Retinal pigment epithelial cell (primary cell): Measurements from ENCODE around the gene FAM13C.

Source experiments
- DNase-seq: peaks from one replicate; pipeline ENCODE4 v3.0.0-alpha.2; 2010; ENCODE audit warnings: low read depth
- H3K4me3 ChIP-seq: 2 replicates; pipeline ENCODE4 v1.5.1; 2011; ENCODE audit warnings: mild to moderate bottlenecking, low read length, control low read depth, moderate library complexity
- TF ChIP-seq, protein P1 (sequence below): conservative IDR thresholded peaks from 2 replicates; pipeline ENCODE4 v1.5.1; 2011; ENCODE audit warnings: low read depth, low read length, control low read depth, inconsistent platforms

Gene FAM13C

DNA sequence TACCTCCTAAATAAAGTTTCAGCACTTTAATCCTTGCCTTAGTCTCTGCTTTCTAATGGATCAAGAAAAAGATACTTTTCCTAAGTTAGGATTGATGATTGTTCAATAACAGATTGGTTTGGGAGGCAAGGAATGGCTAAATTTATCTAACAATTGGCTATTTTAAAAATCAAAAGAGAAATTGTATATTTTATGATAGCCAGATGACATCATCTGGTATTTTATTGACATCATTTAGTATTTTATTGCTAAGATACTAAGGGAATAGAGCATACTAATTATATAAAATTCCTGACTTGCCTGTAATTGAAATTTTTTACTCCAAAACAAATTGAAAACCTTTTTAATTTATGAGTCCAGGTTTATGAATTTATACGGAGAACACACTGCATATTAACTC lies 19.3 kb upstream of the FAM13C start:
- TF ChIP-seq, protein P1, sequence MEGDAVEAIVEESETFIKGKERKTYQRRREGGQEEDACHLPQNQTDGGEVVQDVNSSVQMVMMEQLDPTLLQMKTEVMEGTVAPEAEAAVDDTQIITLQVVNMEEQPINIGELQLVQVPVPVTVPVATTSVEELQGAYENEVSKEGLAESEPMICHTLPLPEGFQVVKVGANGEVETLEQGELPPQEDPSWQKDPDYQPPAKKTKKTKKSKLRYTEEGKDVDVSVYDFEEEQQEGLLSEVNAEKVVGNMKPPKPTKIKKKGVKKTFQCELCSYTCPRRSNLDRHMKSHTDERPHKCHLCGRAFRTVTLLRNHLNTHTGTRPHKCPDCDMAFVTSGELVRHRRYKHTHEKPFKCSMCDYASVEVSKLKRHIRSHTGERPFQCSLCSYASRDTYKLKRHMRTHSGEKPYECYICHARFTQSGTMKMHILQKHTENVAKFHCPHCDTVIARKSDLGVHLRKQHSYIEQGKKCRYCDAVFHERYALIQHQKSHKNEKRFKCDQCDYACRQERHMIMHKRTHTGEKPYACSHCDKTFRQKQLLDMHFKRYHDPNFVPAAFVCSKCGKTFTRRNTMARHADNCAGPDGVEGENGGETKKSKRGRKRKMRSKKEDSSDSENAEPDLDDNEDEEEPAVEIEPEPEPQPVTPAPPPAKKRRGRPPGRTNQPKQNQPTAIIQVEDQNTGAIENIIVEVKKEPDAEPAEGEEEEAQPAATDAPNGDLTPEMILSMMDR, result no peak

GRCh38 chr10:59376846-59377245 lies 14.5 kb upstream of the FAM13C start:
- no peak overlapping the region for H3K4me3 ChIP-seq
- DNase-seq, result peak; percentile 87
- TF ChIP-seq, protein P1, result no peak

More for the DNA sequence above, 19.3 kb upstream of the FAM13C start:
- no peak overlapping the region for H3K4me3 ChIP-seq
- DNase-seq, result no peak

DNA sequence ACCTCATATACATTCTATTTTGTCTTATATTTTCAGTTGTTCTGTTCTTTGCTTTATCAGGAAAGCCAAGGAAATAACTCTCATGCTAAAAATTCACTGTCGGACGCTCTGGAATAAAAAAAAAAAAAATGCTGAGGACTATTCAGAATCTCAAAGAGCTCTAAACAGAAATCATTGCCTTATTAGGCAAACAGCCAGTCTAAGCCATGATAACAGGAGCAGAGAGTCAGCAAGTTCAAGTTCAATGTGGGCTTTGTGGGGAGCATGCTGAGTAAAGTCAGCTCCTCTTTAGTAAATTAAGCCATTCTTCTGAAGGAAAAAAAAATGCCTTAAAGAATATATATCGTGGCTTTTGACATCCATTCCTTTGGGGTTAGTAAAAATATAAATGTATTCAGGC lies 13.6 kb upstream of the FAM13C start:
- DNase-seq, result no peak
- TF ChIP-seq, protein P1, result no peak
- no peak overlapping the region for H3K4me3 ChIP-seq

DNA sequence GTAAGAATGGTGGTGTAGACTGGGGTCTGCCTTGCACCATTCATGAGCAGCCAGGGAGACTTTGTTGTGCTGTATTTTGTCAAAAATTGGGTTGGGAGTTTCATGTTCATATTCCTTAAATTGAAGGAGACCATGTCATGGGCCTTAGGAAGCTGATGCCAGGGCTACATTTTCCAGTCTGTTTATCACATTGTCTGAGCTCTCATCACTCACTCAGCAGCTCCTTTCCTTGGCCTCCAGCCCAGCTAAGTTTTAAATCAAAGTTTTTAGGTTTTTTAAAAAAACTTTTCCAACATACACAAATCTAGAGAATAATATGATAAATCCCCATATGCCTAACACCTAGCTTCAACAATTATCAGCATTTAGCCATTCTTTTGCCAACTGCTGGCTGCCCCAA lies 12.6 kb upstream of the FAM13C start:
- no peak for DNase-seq
- no peak overlapping the region for H3K4me3 ChIP-seq
- TF ChIP-seq, protein P1, result no peak

DNA sequence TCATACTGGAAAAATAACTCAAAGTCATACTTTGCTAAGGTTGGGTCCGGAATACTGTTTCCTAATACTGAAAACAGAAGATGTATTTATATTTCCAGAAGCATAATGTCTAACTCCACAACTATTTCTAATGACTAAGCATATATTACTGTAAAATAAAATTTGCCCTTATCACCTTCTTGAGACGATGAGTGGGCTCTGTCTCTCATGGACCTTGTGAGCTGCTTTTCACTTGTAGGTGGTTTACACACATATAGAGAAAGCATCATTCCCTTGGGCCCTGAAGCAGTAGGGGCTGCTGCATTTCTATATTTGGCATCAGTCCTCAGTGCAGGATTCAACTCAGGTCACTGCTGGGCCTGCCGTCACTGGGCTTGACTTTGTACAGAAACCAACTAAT lies 10.7 kb upstream of the FAM13C start:
- DNase-seq, result no peak
- H3K4me3 ChIP-seq, result no peak overlapping the region
- TF ChIP-seq, protein P1, result no peak

DNA sequence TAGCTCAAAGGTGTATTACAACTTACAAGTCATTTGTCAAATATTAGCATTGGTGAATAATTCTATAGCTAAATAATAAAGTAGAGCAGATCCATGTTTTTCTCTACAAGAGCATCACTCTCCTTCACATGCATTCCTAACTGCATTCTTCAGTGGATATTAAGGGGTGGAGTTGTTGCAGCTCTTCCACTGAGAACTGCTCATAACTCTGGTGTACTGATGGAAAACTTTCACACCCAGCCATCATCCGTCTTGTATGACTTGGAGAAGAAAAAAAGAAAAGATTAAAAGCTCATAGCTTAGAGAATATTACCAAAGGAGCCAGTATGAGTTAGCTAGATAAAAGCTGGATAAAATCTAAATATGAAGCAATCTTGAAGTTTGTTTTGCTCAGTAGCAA lies 10.2 kb upstream of the FAM13C start:
- DNase-seq, result peak; percentile 81
- TF ChIP-seq, protein P1, result no peak
- H3K4me3 ChIP-seq, result no peak overlapping the region

- no peak for DNase-seq
- TF ChIP-seq, protein P1, result no peak
- no peak overlapping the region for H3K4me3 ChIP-seq
Measured at GRCh38 chr10:59366290-59366689, 3.9 kb upstream of the FAM13C start.
